ENCODE data around the gene TRUB2. TPM values are rescaled to one million over a fixed set of nuclear protein-coding genes. Genes with fewer than 3 reads are reported as not detected.

The TRUB2 gene
- total and polyA plus RNA-seq, 2 donors (not counting 3 experiments of a cell fraction or from before 2014, with no cell fraction given) = 21.1 to 39.3 TPM

DNA sequence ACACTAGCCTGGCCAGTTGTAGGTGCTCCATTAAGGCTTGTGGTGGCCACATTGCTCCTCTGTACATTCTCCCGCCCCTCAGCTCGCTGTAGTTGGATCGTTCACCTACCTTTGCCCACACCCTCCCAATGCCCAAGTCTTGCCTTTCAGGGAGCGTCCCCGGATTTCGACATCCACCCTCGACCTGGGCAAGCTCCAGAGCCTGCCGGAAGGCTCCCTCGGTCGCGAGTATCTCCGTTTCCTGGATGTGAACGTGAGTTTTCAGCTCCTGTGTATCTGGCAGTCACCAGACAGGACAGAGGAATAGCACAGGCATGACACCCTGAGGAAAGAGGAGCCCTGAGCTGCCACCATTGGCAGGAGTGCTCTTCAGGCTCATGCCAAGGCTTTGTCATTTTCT lies 3.4 kb upstream of the TRUB2 start:
- H3K4me2 ChIP-seq (ENCODE audit: insufficient read depth, low read length) = no peak overlapping the region
- POLR2A ChIA-PET = no interaction called here
- no peak overlapping the region for H3K27ac ChIP-seq (ENCODE audit: insufficient read depth, low read depth, low read length)
- no peak overlapping the region for H3K4me3 ChIP-seq (replicated peaks in 1 of 3; ENCODE audit: insufficient read depth in 1 of 3, low read depth in 1 of 3, low read length in 3 of 3)
- no peaks in the 10 kb centered on the region for H3K9me1 ChIP-seq (replicated peaks; ENCODE audit: control insufficient read depth, extremely low read depth, insufficient read depth, low read length)
- H2AFZ ChIP-seq (ENCODE audit: low read depth, low read length) = no peak overlapping the region
- intact Hi-C loops (cut with micrococcal nuclease) = no loop called here
- no peaks in the 10 kb centered on the region for H3K9me3 ChIP-seq (replicated peaks; ENCODE audit: control insufficient read depth, insufficient read depth, low read length)
- H3K79me2 ChIP-seq (ENCODE audit: control insufficient read depth, insufficient read depth, low read length) = peaks cover 25% of the 10 kb centered on the region
- FAIRE-seq = no peak
- CTCF ChIA-PET = interaction anchor here (1.5 kb wide), 1 partner anchor 11 kb away, joined by 6 read pairs; no protein-coding TSS in a partner anchor
- H3K36me3 ChIP-seq (ENCODE audit: control insufficient read depth in 2 of 2, extremely low read depth in 1 of 2, insufficient read depth in 2 of 2, low read length in 2 of 2) = peaks cover 3 to 11% of the 10 kb centered on the region in 2 experiments
- no peak for DNase-seq (ENCODE audit: low read depth, low spot score)
- H4K20me1 ChIP-seq (replicated peaks; ENCODE audit: control insufficient read depth, extremely low read depth, insufficient read depth, low read length) = no peaks in the 10 kb centered on the region
- no peak overlapping the region for H3K9ac ChIP-seq (replicated peaks; ENCODE audit: extremely low read depth, insufficient read depth, low read length)
- TF ChIP-seq, protein P1, sequence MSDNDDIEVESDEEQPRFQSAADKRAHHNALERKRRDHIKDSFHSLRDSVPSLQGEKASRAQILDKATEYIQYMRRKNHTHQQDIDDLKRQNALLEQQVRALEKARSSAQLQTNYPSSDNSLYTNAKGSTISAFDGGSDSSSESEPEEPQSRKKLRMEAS (IDR thresholded peaks at IDR 0.05; ENCODE audit: insufficient read depth, insufficient read length) = no peak
- TF ChIP-seq JUN (IDR thresholded peaks at IDR 0.05; ENCODE audit: borderline replicate concordance, insufficient read depth, insufficient read length, low read depth) (no peak), POLR2A (IDR thresholded peaks at IDR 0.05; ENCODE audit: low read depth, low read length) (no peak), POLR2AphosphoS5 (IDR thresholded peaks at IDR 0.05; ENCODE audit: insufficient read depth, low read depth, low read length) (no peak), GATA2 (IDR thresholded peaks at IDR 0.05; ENCODE audit: insufficient read depth, insufficient read length, low read depth, low read length) (no peak), MYC (IDR thresholded peaks at IDR 0.05; ENCODE audit: low read depth, low read length) (no peak), EZH2 (IDR thresholded peaks at IDR 0.05; ENCODE audit: borderline replicate concordance, low read depth, low read length, severe bottlenecking) (no peak)
- no peaks in the 10 kb centered on the region for H3K27me3 ChIP-seq (ENCODE audit: control insufficient read depth in 2 of 2, insufficient read depth in 2 of 2, low read length in 2 of 2)
- BruUV-seq (replicated peaks) = no TSS peak
- dilution Hi-C loops (cut with MboI; ENCODE audit: extremely low pct_ligation_motif_present, low sequenced_read_pairs) = no loop called here
- H3K4me1 ChIP-seq (ENCODE audit: control insufficient read depth, extremely low read depth, insufficient read depth, low read length) = peaks cover 12% of the 10 kb centered on the region

DNA sequence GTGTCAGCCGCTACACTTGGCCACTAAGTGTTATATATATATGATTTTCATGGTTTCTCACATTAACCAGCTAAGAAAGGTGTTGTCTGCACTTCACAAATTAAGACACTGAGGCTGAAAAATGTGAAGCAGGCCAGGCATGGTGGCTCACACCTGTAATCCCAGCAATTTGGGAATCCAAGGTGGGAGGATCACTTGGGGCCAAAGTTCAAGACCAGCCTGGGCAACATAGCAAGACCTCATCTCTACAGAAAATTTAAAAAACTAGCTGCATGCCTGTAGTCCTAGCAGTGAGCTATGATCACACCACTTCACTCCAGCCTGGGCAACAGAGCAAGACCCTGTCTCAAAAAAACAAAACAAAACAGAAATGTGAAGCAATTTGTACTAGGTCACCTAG lies 2.2 kb upstream of the TRUB2 start:
- peaks cover 12% of the 10 kb centered on the region for H3K4me1 ChIP-seq (ENCODE audit: control insufficient read depth, extremely low read depth, insufficient read depth, low read length)
- no peaks in the 10 kb centered on the region for H3K9me1 ChIP-seq (replicated peaks; ENCODE audit: control insufficient read depth, extremely low read depth, insufficient read depth, low read length)
- BruUV-seq (replicated peaks) = no TSS peak
- POLR2A ChIA-PET = no interaction called here
- H3K4me3 ChIP-seq (replicated peaks in 1 of 3; ENCODE audit: insufficient read depth in 1 of 3, low read depth in 1 of 3, low read length in 3 of 3) = no peak overlapping the region
- no peak overlapping the region for H3K4me2 ChIP-seq (ENCODE audit: insufficient read depth, low read length)
- no peaks in the 10 kb centered on the region for H3K27me3 ChIP-seq (ENCODE audit: control insufficient read depth in 2 of 2, insufficient read depth in 2 of 2, low read length in 2 of 2)
- H3K79me2 ChIP-seq (ENCODE audit: control insufficient read depth, insufficient read depth, low read length) = peaks cover 25% of the 10 kb centered on the region
- DNase-seq (ENCODE audit: low read depth, low spot score) = no peak
- TF ChIP-seq, protein P2, sequence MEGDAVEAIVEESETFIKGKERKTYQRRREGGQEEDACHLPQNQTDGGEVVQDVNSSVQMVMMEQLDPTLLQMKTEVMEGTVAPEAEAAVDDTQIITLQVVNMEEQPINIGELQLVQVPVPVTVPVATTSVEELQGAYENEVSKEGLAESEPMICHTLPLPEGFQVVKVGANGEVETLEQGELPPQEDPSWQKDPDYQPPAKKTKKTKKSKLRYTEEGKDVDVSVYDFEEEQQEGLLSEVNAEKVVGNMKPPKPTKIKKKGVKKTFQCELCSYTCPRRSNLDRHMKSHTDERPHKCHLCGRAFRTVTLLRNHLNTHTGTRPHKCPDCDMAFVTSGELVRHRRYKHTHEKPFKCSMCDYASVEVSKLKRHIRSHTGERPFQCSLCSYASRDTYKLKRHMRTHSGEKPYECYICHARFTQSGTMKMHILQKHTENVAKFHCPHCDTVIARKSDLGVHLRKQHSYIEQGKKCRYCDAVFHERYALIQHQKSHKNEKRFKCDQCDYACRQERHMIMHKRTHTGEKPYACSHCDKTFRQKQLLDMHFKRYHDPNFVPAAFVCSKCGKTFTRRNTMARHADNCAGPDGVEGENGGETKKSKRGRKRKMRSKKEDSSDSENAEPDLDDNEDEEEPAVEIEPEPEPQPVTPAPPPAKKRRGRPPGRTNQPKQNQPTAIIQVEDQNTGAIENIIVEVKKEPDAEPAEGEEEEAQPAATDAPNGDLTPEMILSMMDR (IDR thresholded peaks at IDR 0.05; ENCODE audit: extremely low read depth in 1 of 2, insufficient read depth in 1 of 2, low read depth in 1 of 2, low read length in 2 of 2) = no peak
- no peak for TF ChIP-seq POLR2A (IDR thresholded peaks at IDR 0.05; ENCODE audit: low read depth, low read length)
- no peak for TF ChIP-seq JUN (IDR thresholded peaks at IDR 0.05; ENCODE audit: borderline replicate concordance, insufficient read depth, insufficient read length, low read depth)
- no peak for TF ChIP-seq GATA2 (IDR thresholded peaks at IDR 0.05; ENCODE audit: insufficient read depth, insufficient read length, low read depth, low read length)
- no peak for TF ChIP-seq MYC (IDR thresholded peaks at IDR 0.05; ENCODE audit: low read depth, low read length)
- TF ChIP-seq POLR2AphosphoS5 (IDR thresholded peaks at IDR 0.05; ENCODE audit: insufficient read depth, low read depth, low read length) = no peak
- TF ChIP-seq, protein P1 (IDR thresholded peaks at IDR 0.05; ENCODE audit: insufficient read depth, insufficient read length) = no peak
- TF ChIP-seq EZH2 (IDR thresholded peaks at IDR 0.05; ENCODE audit: borderline replicate concordance, low read depth, low read length, severe bottlenecking) = no peak
- no peak for TF ChIP-seq FOS (IDR thresholded peaks at IDR 0.05; ENCODE audit: borderline replicate concordance, insufficient read depth, low read length)
- dilution Hi-C loops (cut with MboI; ENCODE audit: extremely low pct_ligation_motif_present, low sequenced_read_pairs) (no loop called here), intact Hi-C loops (cut with micrococcal nuclease) (no loop called here)
- H2AFZ ChIP-seq (ENCODE audit: low read depth, low read length) = no peak overlapping the region
- CTCF ChIA-PET = interaction anchor here (1.5 to 1.8 kb wide), 2 partner anchors 13 to 17 kb away, joined by 6 to 7 read pairs; no protein-coding TSS in a partner anchor
- no peaks in the 10 kb centered on the region for H4K20me1 ChIP-seq (replicated peaks; ENCODE audit: control insufficient read depth, extremely low read depth, insufficient read depth, low read length)
- H3K9me3 ChIP-seq (replicated peaks; ENCODE audit: control insufficient read depth, insufficient read depth, low read length) = no peaks in the 10 kb centered on the region
- peaks cover 3 to 13% of the 10 kb centered on the region in 2 experiments for H3K36me3 ChIP-seq (ENCODE audit: control insufficient read depth in 2 of 2, extremely low read depth in 1 of 2, insufficient read depth in 2 of 2, low read length in 2 of 2)
- no peak overlapping the region for H3K9ac ChIP-seq (replicated peaks; ENCODE audit: extremely low read depth, insufficient read depth, low read length)
- no peak overlapping the region for H3K27ac ChIP-seq (ENCODE audit: insufficient read depth, low read depth, low read length)
- FAIRE-seq = no peak

Data from endothelial cell of umbilical vein (primary cell).